Measurements from ENCODE around the gene ATP7A. TPM values are rescaled to one million over a fixed set of nuclear protein-coding genes. Genes with fewer than 3 reads are reported as not detected.

ATP7A gene
- total RNA-seq, 1 donor from 2014 or later = 16.2 TPM

GRCh38 chrX:77977095-77977494 lies 66.6 kb downstream of the ATP7A start:
- Mint-ChIP-seq H3K4me1 (ENCODE audit: unreplicated experiment) (no peaks in the 10 kb centered on the region), H3K4me3 (ENCODE audit: unreplicated experiment) (no peak overlapping the region), H3K9me3 (ENCODE audit: unreplicated experiment) (peaks cover 5% of the 10 kb centered on the region), H3K27ac (ENCODE audit: unreplicated experiment) (no peak overlapping the region), H3K36me3 (ENCODE audit: unreplicated experiment) (no peaks in the 10 kb centered on the region), H3K27me3 (ENCODE audit: unreplicated experiment) (no peaks in the 10 kb centered on the region)
- no peak for DNase-seq (ENCODE audit: extremely low spot score, unreplicated experiment)
- TF ChIP-seq CTCF (IDR thresholded peaks at IDR 0.05) = no peak

- TF ChIP-seq CTCF (IDR thresholded peaks at IDR 0.05) = no peak
- H3K36me3 Mint-ChIP-seq (ENCODE audit: unreplicated experiment) = no peaks in the 10 kb centered on the region
- no peak overlapping the region for H3K27ac Mint-ChIP-seq (ENCODE audit: unreplicated experiment)
- no peak for DNase-seq (ENCODE audit: extremely low spot score, unreplicated experiment)
- H3K27me3 Mint-ChIP-seq (ENCODE audit: unreplicated experiment) = no peaks in the 10 kb centered on the region
- H3K9me3 Mint-ChIP-seq (ENCODE audit: unreplicated experiment) = peaks cover 5% of the 10 kb centered on the region
- H3K4me3 Mint-ChIP-seq (ENCODE audit: unreplicated experiment) = no peak overlapping the region
- no peaks in the 10 kb centered on the region for H3K4me1 Mint-ChIP-seq (ENCODE audit: unreplicated experiment)
Measured at GRCh38 chrX:77977518-77977917, 67.0 kb downstream of the ATP7A start.

GRCh38 chrX:77979870-77980269 lies 69.4 kb downstream of the ATP7A start:
- DNase-seq (ENCODE audit: extremely low spot score, unreplicated experiment) = no peak
- Mint-ChIP-seq H3K4me1 (ENCODE audit: unreplicated experiment) (no peaks in the 10 kb centered on the region), H3K36me3 (ENCODE audit: unreplicated experiment) (no peaks in the 10 kb centered on the region)

GRCh38 chrX:78011846-78012245 lies 101.4 kb downstream of the ATP7A start:
- DNase-seq (ENCODE audit: extremely low spot score, unreplicated experiment) = no peak
- TF ChIP-seq CTCF (IDR thresholded peaks at IDR 0.05) = no peak
- H3K9me3 Mint-ChIP-seq (ENCODE audit: unreplicated experiment) = peaks cover 3% of the 10 kb centered on the region

More at GRCh38 chrX:77979870-77980269, 69.4 kb downstream of the ATP7A start:
- no peaks in the 10 kb centered on the region for H3K27me3 Mint-ChIP-seq (ENCODE audit: unreplicated experiment)
- TF ChIP-seq CTCF (IDR thresholded peaks at IDR 0.05) = no peak
- no peak overlapping the region for H3K27ac Mint-ChIP-seq (ENCODE audit: unreplicated experiment)
- H3K4me3 Mint-ChIP-seq (ENCODE audit: unreplicated experiment) = no peak overlapping the region
- H3K9me3 Mint-ChIP-seq (ENCODE audit: unreplicated experiment) = no peaks in the 10 kb centered on the region

GRCh38 chrX:78019586-78020483 lies 109.3 kb downstream of the ATP7A start:
- Mint-ChIP-seq H3K27ac (ENCODE audit: unreplicated experiment) (no peak overlapping the region), H3K4me1 (ENCODE audit: unreplicated experiment) (peaks cover 2% of the 10 kb centered on the region), H3K4me3 (ENCODE audit: unreplicated experiment) (no peak overlapping the region), H3K27me3 (ENCODE audit: unreplicated experiment) (no peaks in the 10 kb centered on the region), H3K36me3 (ENCODE audit: unreplicated experiment) (peaks cover under 1% of the 10 kb centered on the region), H3K9me3 (ENCODE audit: unreplicated experiment) (peaks cover 13% of the 10 kb centered on the region)
- TF ChIP-seq CTCF (IDR thresholded peaks at IDR 0.05) = no peak
- no peak for DNase-seq (ENCODE audit: extremely low spot score, unreplicated experiment)

More at GRCh38 chrX:78011846-78012245, 101.4 kb downstream of the ATP7A start:
- Mint-ChIP-seq H3K27me3 (ENCODE audit: unreplicated experiment) (no peaks in the 10 kb centered on the region), H3K4me3 (ENCODE audit: unreplicated experiment) (no peak overlapping the region), H3K4me1 (ENCODE audit: unreplicated experiment) (no peaks in the 10 kb centered on the region), H3K36me3 (ENCODE audit: unreplicated experiment) (peaks cover 5% of the 10 kb centered on the region), H3K27ac (ENCODE audit: unreplicated experiment) (no peak overlapping the region)
